GM18526 (cell line): ENCODE data around the gene ATP13A2.

Source experiments
- POLR2A ChIP-seq: IDR thresholded peaks from 3 replicates; pipeline ENCODE4 v1.6.1; 2011; ENCODE audit not compliant: insufficient read length; ENCODE audit errors: extremely low read depth

ATP13A2 gene

DNA sequence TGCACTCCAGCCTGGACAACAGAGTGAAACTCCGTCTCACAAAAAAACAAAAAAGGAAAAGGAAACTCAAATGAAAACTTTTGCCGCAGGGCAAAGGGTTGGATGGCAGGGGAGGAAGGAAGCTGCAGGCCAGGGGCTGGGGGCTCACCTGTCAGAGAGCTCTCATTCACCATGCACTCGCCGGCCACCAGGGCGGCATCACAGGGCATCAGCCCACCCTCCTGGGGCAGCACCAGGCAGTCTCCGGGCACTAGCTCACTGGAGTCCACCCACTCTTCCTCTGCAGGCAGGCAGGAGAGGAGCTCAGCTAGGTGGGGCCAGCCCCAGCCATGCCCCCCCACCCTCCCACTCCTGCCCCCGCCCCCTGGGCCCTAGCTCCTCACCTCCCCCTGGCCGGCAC lies 11.9 kb downstream of the ATP13A2 start:
- TF ChIP-seq POLR2A = no peak

DNA sequence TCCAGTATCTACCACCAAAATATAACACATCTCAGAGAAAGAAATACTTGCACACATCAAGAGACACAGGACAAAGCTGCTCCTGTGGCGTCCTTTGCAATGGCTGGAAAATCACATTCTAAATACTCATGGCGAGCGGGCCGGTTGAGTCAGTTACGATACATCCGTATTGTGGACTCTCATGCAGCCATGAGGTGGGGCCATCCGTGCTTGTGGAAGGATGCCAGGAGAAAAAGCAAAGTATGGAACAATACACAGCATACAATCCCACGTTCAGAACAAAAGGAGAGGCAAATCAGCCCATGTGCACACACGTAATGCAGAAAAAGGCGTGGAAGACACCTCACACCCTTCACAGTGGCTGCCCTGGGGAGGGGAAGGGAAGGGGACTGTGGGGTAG lies 13.1 kb downstream of the ATP13A2 start:
- TF ChIP-seq POLR2A = no peak

DNA sequence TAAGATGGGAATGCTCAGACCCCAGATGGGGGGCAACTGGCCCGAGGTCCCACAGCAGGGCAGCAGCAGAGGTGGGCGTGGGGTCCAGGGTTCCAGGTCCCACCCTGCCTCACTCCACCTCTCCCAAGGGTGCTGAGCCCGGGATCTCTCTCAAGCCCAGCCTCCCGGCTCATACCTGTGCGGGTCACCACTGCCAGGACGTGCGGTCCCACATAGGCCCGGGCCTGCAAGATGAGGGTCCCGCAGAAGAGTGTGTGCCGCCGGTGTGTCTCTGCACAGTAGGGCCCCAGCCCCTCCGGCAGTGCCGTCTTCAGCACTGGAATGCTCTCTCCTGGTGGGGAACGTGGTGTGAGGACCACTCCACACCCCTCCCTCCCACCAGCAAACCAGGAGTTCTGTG lies 14.9 kb downstream of the ATP13A2 start:
- no peak for TF ChIP-seq POLR2A

DNA sequence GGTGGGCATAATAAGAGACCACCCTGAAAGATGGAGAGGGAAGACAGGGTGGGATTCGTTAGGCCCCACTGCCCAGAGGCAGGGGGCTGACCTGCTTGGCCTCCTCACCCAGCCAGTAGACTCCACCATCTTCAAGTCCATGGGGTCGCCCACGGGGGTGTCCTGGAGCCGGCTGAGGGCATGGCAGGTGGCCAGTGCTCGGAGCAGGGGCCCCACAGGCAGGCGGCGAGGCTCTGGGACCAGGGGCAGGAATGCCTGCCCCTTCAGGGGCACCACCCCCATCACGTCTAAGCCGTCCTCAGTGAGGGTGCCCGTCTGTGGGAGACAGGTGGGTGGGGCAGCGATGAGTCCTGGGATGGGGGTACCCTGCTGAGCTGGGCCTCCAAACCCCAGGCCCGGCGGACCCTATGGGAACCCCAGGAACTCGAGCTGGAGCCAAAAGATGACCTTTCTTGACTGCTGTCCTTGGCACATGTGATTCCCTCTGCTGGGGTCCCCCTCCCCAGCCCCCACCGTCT lies 18.1 kb downstream of the ATP13A2 start:
- TF ChIP-seq POLR2A = no peak

DNA sequence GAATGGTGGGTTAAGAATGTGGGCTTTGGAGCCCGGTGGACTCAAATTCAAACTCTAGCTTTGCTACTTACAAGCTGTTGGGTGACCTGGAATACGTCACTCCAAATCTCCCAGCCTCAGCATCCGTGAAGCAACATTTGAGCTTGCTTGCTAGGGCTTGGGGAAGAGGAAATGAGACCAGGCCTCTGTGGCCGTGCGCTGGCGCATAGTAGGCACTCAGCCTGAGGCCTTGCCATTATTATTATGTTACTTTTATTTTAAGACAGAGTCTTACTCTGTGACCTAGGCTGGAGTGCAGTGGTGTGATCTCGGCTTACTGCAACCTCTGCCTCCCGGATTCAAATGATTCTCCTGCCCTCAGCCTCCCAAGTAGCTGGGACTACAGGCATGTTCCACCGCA lies 19.1 kb downstream of the ATP13A2 start:
- TF ChIP-seq POLR2A = no peak

DNA sequence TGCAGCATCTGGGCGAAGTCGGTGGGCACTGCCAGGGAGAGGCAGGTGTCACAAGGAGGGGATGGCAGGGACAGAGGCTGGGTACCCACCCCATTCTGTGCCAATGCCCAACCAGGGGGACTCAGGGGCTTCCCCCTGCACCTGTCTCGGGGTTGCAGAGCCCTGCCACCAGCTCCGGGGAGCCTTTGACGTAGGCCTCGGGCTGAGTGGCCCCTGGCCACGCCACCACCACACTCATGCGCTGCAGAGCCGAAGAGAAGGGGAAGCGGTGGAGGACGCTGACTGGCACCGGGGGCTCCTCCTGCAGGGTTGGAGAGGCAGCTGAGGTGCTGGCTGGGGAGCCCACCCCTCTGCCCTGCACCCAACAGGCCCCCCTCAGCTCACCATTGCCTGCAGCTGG lies 19.6 kb downstream of the ATP13A2 start:
- no peak for TF ChIP-seq POLR2A

DNA sequence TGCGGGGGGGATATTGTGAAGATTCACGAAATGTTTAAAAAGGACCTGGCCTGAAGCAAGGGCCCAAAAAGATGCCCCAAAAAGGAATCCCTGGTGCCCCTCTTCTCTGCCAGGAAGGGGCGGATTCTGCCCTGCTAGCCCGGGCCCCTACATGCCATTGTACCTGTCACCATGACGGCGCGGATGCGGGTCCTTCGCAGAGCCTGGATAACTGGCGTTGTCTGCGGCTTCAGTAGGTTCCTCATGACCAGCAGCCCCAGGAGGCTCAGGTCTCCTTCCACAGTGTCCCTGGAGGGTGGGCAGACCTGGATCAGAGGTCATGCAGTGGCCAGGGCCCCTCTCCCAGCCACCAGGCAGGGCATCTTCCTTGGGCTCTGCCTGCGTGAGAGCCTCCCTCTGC lies 20.2 kb downstream of the ATP13A2 start:
- no peak for TF ChIP-seq POLR2A

DNA sequence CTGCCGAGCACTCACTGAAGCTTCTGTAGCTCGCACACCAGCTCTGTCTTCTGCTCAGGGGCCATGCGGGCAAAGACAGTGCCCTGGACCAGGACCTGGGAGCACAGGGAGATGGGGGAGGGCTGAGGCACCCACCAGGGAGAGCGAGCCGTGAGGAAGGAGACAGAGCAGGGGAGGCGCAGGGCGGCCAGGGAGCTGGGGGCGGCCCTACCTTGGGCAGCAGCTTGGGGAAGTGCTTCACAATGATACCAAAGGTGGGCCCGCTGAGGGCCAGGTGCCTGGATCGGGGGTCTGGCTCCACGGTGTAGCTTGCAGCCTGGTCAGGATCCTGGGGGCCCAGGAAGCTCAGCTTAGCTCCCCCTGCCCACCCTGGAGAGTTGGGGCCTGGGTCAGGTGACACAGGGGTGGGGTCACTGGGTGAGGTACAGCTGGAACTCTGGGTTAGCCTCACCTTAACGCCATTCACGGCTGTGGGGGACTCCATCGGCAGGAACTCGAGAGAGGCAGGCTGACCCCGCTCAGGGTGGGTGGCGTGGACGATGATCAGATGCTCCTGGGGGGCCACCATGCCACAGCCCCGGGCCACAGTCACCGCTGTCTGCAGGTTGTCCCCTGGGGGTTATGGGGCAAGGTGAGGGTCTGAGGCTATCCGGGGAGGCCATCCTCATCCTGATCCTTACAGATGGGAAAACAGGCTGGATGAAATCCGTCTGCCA lies 21.9 kb downstream of the ATP13A2 start:
- no peak for TF ChIP-seq POLR2A

DNA sequence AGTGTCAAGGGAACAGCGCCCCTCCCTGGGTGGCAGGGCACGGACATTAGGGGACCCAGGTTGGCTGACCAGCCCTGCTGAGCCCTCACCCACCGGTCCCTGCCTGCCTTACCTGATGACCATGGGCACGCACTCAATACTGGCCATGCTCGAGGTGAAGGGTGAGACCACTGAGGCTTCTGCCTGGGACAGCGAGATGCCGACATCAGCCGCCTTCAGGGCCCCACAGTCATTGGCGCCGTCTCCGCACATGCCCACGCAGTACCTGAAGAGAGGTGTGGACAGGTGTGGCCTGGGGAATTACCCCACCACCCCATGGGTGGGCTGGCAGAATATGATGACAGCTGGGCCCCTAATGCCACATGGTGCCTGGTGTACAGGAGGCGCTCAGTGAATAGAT lies 23.5 kb downstream of the ATP13A2 start:
- no peak for TF ChIP-seq POLR2A

DNA sequence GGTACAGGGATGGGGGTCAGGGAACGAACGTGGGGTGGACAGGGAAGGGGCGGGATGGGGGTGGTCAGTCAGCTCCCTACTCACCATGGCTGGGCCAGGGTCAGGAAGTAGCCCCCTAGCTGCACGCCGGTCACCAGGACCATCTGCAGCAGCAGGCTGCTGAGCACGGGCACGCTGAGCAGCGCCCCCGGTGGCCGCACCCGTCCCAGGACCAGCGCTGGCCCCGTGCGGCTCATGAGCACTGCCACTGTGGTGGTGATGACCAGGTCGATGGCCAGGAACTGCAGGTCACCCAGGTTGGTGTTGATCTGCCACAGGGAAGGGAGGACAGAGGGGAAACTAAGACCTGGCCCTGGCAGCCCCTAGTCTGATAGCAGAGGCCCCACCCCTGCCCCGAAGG lies 24.8 kb downstream of the ATP13A2 start:
- no peak for TF ChIP-seq POLR2A

DNA sequence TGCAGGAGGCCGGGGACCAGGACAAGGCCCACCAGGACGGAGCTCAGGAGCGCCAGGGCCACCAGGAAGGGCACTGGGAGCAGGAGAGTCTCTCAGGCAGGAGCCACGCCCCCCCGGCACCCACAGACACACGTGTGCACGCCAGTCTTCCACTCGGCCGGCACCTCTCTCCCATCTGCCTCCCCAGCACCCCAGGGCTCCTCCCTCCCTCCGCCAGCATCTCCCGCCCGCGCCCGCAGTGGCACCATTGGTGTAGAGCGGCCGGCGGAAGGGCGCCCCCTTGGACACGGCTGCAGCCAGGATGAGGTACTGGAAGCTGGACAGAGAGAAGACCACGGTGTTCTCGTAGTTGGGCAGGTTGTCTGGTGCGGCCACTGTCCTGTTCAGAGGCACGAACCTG lies 25.2 kb downstream of the ATP13A2 start:
- TF ChIP-seq POLR2A = no peak

DNA sequence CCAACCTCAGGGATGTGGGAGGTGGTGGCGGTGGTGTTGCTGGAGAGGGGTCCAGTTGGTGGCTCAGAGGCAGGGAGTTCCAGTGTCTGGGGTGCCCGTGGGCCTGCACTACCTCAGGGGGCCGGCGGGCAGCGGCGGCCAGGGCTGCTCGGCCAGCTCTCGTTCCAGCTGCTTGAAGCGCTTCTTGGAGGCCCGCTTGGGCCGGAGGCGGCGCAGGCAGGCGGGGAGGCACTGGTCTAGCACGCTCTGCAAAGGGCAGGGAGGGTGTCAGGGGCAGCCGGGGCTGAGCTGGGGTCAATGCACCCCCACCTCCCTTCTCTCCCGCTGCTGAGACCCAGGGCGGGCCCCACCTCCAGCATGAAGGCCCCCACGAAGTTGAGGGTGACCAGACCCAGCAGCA lies 25.6 kb downstream of the ATP13A2 start:
- no peak for TF ChIP-seq POLR2A

DNA sequence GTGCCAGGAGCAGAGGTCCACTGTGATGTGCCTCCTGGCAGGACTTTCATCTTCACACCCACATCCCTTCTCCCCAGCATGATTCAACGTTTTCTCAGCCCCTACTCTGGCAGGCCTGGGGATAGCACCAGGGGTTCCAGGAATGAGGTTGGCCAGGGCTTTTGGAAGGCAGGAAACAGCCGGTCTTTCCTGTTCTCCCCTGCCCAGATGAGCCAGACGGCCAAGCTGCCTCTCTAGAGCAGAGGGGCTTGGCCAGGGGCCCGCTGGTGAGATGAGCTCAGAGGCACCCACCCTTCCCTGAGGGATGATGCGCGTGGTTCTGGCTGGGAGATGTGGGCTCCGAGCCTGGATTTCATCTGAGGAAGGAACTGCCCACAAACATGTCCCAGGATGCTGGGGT lies 27.0 kb downstream of the ATP13A2 start:
- TF ChIP-seq POLR2A = no peak

DNA sequence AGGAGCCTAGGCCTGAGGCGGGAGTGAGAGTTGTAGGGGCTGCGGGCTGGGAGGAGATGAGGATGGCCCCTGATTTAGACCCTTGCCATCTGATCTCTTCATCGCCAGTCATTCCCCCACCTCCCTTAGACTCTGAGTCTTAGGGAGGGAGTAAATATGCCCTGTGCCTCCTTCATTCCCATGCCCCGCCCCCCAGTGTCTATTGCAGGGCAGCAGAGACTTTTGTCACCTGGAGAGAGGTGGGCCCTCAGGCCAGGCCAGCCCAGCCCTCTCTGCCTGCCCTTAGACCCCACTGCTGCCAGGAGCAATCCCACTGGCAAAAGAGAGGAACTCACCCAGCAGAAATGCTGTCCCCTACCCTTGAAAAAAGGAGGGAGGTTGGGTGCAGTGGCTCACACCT lies 28.1 kb downstream of the ATP13A2 start:
- no peak for TF ChIP-seq POLR2A

DNA sequence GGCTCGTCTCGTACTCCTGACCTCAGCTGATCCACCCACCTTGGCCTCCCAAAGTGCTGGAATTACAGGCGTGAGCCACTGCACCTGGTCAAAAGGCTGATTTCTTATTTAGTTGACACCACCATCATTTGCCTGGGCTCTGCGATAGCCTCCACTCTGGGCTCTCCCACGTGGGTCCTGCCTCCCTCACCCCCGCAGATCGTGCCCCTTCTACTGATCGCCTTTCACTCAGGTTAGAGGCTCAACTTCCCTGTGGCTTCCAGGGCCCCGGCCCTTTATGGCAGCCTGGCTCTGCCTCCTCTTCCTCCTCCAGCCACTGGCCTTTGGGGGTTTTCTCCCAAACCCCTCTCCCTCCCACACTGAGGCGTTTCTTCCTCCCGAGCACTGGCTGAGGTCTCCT lies 28.8 kb downstream of the ATP13A2 start:
- TF ChIP-seq POLR2A = no peak

DNA sequence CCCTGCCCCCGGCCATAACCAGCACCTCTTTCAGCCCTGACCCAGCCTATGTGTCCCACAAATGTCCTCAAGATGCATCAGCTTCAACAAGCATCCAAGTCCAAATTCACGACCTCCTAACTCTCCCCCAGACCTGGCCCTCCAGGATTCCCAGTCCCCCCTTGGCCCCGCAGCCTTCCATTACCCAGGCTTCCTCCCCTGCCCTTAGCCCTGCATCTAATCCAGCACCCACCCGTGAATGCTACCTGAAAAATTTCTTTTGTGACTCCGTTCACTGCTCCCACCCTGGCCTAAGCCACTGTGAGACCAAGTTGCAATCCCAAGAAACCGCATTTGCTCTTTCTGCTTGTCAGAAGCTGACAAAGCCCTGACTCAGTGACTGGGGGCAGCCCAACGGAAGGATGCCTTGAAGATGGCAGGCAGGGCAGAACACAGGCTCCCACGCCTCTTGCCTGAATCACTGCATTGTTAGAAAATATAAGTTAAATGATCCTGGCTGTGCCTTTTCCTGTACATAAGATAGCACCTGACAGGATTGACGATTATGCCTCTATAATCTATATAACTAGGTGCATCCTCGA lies 30.4 kb downstream of the ATP13A2 start:
- no peak for TF ChIP-seq POLR2A
